Endothelial cell of hepatic sinusoid (primary cell): ENCODE data around the gene PRLR.
"Not testable (repeated sequence)": the region's sequence is repeated elsewhere in the genome, so short reads cannot be mapped to it uniquely, and the experiment has no call there.

Experiments
- in situ Hi-C: cut with HindIII; loops from 2 replicates; pipeline ENCODE4 v1.10.0; 2017; ENCODE audit warnings: low sequenced_read_pairs

Gene PRLR

GRCh38 chr5:35198075-35198474, 32.2 kb downstream of the PRLR start:
- in situ Hi-C loops: no loop called here

GRCh38 chr5:35197351-35197750, 32.9 kb downstream of the PRLR start:
- in situ Hi-C loops: no loop called here

GRCh38 chr5:35195472-35195852, 34.8 kb downstream of the PRLR start:
- in situ Hi-C loops: no loop called here

- in situ Hi-C loops: no loop called here
Measured at GRCh38 chr5:35194635-35195471, 35.4 kb downstream of the PRLR start.

- in situ Hi-C loops: no loop called here
Measured at GRCh38 chr5:35192506-35192905, 37.8 kb downstream of the PRLR start.

GRCh38 chr5:35189801-35190200, 40.5 kb downstream of the PRLR start:
- in situ Hi-C loops: not testable (repeated sequence)

GRCh38 chr5:35188031-35188457, 42.2 kb downstream of the PRLR start:
- in situ Hi-C loops: no loop called here

- in situ Hi-C loops: not testable (repeated sequence)
Measured at GRCh38 chr5:35187621-35188020, 42.7 kb downstream of the PRLR start.

- in situ Hi-C loops: no loop called here
Measured at GRCh38 chr5:35186749-35187148, 43.5 kb downstream of the PRLR start.

- in situ Hi-C loops: no loop called here
Measured at GRCh38 chr5:35185518-35185917, 44.8 kb downstream of the PRLR start.

GRCh38 chr5:35183556-35183955, 46.7 kb downstream of the PRLR start:
- in situ Hi-C loops: no loop called here

- in situ Hi-C loops: no loop called here
Measured at GRCh38 chr5:35182910-35183535, 47.3 kb downstream of the PRLR start.

GRCh38 chr5:35182486-35182885, 47.8 kb downstream of the PRLR start:
- in situ Hi-C loops: no loop called here

GRCh38 chr5:35180046-35180445, 50.2 kb downstream of the PRLR start:
- in situ Hi-C loops: no loop called here

- in situ Hi-C loops: no loop called here
Measured at GRCh38 chr5:35177783-35178182, 52.5 kb downstream of the PRLR start.

GRCh38 chr5:35172533-35172932, 57.8 kb downstream of the PRLR start:
- in situ Hi-C loops: no loop called here

GRCh38 chr5:35171991-35172390, 58.3 kb downstream of the PRLR start:
- in situ Hi-C loops: no loop called here

GRCh38 chr5:35171078-35171477, 59.2 kb downstream of the PRLR start:
- in situ Hi-C loops: no loop called here

GRCh38 chr5:35166043-35166442, 64.2 kb downstream of the PRLR start:
- in situ Hi-C loops: no loop called here

- in situ Hi-C loops: no loop called here
Measured at GRCh38 chr5:35164860-35165542, 65.3 kb downstream of the PRLR start.

- in situ Hi-C loops: no loop called here
Measured at GRCh38 chr5:35163710-35164033, 66.6 kb downstream of the PRLR start.
